NCI-H1694 (cell line): Measurements from ENCODE around the gene GUCY2F.
A peak's percentile ranks its signal among the peaks of the same experiment; 100 is the strongest.

Experiments used
- DNase-seq: peaks from one replicate; lab custom pipeline; 2025; lab: John Stamatoyannopoulos, UW

Gene GUCY2F

DNA sequence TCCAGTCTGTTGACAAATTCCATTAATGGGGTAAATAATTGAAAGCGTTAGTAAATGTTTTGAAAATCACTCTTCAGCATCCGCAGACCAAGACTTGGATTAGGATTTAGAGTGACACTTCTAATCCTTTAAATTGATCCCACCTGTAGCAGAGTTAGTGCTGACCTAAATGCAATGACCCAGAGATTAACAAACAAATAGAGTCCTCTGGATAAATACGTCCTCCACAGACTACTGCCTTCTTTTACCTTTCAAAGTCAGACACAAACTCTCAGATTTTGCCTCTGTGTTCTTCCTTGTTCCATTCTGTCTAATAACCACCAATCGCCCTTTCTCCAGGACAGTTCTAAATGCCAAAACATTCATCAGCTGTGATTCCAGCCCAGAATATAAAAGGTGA, at the start of gene GUCY2F:
TSS of gene GUCY2F (minus strand) at position 101 of the 400 bp plus-strand sequence. CDS start 6,150 bp downstream, outside the sequence.
- no peak for DNase-seq

- no peak for DNase-seq
Measured at GRCh38 chrX:109519001-109519400, 37.1 kb upstream of the GUCY2F start.

DNA sequence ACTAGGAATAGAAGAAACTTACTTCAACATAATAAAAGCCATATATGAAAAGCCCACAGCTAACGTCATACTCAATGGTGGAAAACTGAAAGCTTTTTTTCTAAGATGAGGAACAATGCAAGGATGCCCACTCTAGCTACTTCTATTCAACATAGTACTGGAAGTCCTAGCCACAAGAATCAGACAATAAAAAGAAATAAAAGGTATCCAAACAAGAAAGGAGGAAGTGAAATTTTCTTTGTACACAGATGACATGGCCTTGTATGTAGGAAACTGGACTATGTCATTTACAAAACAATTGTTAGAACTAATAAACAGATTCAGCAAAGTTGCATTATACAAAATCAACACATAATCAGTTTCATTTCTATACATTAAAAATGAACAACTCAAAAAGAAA, 29.2 kb upstream of the GUCY2F start:
- no peak for DNase-seq

- DNase-seq: no peak
Measured at GRCh38 chrX:109508915-109509314, 27.0 kb upstream of the GUCY2F start.

DNA sequence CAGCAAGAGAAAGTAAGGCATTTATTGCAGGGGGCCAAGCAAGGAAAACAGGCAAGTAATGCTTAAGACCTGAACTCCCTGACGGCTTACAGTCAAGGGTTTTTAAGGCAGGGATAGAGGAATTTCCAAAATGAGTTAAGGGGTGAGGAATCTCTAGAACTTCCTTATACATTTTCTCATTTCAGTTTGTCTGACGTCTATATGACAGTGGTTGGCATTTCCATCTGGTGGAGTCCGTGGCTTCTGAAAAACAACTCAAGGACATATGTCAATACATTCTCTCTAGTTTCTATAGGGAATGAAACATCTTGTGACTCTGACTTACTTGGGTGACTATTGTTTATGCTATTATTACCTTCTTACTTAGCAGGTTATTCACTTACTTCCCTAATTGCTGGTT, 19.3 kb upstream of the GUCY2F start:
- no peak for DNase-seq

DNA sequence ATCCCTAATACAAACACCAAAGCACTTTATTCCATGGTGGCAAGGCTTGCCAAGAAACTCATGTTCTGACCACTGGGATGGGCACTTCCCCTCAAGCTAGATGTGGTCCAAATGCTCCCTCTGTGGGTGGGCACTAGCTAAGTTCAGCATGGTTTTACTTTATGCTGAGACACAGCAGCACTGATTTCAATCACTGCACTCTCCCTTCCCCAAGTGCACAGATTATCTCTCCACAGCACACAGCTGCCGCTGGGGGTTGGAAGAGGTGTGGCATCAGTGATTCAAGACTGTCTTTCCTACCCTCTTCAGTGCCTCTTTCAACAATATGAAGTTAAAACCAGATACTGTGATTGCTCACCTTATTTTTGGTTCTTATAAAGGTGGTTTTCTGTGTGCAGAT, 16.5 kb upstream of the GUCY2F start:
- DNase-seq: no peak

GRCh38 chrX:109489174-109489573, 7.3 kb upstream of the GUCY2F start:
- DNase-seq: no peak

DNA sequence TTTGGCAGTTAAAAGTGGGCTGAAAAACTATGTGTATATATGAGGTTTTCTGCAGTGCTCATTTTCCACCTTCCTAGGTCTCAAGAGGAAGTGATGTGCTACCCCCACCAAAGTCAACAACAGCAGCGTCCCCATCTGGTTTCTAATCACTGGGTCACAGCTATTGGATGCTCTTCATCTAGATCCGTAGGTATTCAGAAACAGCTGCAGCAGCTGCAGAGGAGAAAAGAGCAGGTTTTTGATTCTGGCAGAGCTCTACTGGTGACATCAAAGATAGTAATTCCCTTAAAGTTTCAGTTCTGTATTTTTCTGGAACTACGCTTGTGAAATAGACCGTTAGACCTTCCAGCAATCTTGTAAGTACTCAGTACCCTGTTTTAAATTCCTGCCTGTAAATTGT, 5.8 kb upstream of the GUCY2F start:
- DNase-seq: no peak

DNA sequence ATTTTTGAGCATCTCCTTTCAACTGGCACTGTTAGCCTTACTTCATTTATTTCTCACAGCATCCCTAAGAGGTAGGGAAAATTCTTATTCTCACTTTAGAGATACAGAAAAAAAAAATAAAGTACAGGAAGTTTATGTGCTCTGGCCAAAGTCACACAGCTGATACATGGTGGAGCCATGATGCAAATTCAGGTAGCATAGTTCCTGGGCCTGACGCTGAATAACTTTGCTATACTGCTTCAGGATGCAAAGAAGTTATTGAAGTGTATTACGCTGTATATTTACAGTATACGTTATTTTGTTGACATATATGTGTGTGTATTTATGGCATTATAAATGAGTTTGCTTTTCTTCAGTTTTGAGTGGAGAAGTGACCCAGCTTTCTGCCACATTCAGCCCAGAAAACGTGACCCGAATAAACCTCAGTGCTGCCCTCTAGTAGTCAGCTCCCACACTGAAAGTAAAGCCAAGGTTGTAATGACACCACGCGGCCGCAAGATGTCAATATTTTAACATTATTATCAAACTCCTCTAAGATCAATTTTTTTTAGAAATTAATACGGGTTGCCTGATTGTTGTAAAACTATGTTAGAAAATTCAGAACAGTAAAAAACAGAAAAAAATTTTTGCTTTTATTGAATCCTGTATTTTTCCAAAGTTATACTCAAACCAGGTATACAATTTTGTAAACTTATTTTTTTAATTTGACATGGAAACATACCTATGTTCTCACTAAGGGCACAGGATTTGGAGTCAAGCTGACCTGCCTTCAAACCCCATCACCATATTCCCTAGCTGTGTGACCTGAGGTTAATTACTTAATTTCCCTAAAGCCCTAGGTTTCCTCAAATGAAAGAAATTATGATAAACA, 3.8 kb upstream of the GUCY2F start:
- peak; percentile 65 for DNase-seq

- DNase-seq: no peak
Measured at GRCh38 chrX:109484886-109485285, 3.0 kb upstream of the GUCY2F start.

DNA sequence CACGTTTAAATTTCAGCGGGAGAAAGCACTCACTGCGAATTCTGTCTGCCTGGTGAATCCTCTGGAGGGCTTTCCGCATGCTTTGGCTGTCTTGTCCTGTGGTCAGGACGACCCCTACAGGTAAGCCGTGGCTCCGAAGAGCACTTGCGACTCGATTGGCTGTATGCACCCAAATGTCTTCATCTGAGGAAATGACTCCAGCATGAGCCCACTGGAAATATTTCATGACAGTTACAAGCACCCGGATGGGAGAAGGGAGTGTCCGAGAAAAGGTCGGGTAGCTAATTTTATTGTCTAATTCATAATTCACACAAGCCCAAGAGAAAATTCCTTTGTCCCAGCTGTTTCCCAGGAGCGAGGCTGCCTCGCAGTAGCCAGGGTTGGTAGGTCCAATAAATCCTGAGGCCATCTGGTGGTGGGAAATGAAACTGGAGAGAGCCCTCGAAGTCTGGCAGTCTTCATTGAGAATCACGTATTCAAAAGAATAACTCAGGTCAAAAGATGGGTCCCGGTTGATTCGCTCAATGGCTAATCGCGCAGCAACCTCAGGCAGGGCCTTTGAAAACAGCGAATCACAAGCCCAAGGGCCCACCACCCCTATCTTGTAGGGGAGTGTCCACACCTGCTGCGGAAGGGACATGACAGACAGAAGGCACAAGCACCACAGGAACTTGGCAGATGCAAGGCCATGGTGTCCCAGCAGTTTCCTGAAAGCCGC, 6.6 kb downstream of the GUCY2F start:
- peak; percentile 20 for DNase-seq

DNA sequence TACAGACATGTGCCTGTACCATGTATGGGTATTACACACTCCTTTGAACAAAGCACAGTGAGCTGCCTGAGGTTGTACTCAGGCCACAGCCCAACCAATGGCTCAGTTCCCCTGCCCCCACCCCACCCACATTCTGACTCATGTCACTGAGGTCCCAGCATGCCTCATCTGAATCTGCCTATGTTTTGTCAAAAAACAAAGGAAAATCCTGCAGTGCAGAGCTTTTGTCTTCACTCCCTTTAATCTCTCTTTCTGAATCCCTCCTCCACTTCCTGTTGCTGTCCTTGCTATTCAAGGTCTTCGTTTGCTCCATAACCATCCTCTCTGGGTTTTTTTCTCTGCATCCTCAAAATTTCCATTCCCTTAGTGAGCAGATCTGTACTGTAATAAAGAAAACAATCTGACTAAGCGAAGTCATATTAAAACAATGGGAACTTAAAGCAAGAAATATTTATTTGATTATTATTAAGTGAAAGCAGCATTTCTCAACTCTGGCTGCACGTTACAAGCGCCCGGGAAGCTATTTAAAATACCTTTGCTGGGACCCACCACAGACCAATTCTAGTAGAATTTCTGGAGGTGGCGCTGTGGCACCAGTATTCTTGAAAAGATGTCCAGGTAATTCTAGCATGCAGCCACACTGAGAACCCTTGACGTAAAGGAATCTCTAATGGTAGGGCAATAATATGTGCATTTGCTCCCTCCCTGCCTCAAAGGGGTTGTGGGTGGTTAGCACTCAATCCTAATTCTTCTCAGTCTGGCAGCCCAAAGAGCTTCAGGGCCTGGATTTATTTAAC, 8.7 kb downstream of the GUCY2F start:
- peak; percentile 8 for DNase-seq

- DNase-seq: no peak
Measured at GRCh38 chrX:109464231-109464630, 17.7 kb downstream of the GUCY2F start.

- DNase-seq: no peak
Measured at GRCh38 chrX:109463784-109464183, 18.1 kb downstream of the GUCY2F start.

- DNase-seq: no peak
Measured at GRCh38 chrX:109448282-109448938, 33.5 kb downstream of the GUCY2F start.

DNA sequence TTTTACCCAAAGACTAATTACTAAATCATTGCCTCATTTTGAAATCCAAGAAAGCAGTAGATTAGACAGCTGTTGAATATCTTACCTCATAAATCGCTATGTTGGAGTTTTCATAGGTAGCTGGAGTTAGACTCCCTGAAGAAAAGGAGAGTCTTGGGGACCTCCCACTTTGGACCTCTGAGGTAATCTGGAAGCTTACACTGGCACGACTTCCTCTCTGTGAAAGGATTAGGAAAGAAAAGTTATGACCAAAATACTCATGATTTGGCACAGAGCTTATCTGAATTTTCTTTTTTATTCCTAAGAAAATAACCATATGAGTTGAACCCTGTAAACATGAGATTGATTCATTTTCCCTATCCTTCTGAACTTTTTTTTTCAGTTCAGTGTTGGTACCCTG, 40.6 kb downstream of the GUCY2F start:
- no peak for DNase-seq

DNA sequence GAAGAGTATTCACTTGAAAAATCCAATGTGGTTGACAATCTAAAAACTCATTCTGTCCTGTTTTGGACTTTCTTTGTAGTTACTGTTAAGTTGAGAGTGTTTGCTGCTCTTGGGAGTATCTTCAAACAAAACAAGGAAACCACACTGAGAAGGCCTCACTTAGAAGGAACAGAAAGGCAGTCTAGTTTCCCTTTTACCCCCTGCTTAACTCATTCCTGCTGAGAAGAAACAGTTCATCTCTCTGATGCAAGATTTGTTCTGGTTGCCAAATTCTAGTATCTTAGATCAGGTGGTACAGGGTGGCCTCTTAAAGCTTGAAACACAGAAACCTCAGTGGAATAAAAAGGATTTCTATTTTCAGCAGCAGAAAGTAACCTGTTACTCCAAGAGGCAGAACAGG, 41.4 kb downstream of the GUCY2F start:
- no peak for DNase-seq

DNA sequence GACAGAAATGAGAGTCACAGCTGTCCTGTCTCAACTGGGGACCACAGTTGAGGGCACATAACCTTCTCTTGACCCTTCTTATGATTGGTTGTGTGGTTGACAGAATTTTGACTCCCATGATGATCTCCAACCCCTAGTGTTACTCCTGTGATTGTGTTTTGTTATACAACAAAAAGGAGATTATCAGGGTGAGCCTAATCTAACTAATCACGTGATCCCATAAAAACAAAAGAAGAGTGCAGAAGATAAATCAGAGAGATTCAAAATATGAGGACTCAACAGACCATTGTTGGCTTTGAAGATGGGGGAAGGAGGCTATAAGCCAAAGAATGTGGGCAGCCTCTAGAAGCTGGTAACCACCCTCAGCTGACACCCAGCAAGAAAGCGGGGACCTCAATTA, 72.7 kb downstream of the GUCY2F start:
- DNase-seq: no peak

GRCh38 chrX:109403922-109404321, 78.0 kb downstream of the GUCY2F start:
- no peak for DNase-seq

GRCh38 chrX:109399831-109400230, 82.1 kb downstream of the GUCY2F start:
- DNase-seq: no peak

GRCh38 chrX:109398833-109399232, 83.1 kb downstream of the GUCY2F start:
- no peak for DNase-seq

DNA sequence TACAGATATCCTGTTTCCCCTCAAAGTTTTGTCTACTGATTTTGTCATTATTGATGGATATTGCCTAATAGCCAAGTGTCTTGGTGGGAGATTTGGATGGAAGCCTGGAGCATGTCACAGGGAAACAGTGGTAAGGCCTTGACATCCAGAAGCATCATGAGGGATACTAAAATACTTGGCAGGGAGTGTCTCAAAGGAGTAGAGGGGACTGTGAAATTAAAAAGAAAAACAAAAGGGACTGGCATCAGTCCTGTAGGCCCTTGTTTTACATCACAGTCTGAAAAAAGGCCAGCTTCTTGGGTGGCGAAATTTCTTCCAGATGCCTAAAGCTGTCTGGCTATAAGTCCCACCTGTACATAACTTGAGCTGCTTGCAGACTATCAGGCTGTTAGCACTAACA, 83.8 kb downstream of the GUCY2F start:
- DNase-seq: no peak
